HG03354 (cell line): ENCODE measurements around the gene CARD8.
A peak's percentile ranks its signal among the peaks of the same experiment; 100 is the strongest.
"Not testable (repeated sequence)": the region's sequence is repeated elsewhere in the genome, so short reads cannot be mapped to it uniquely, and the experiment has no call there.

ENCODE experiments used
- ATAC-seq: cut with Tn5 transposase; IDR thresholded peaks from one replicate; pipeline ENCODE4 v1.9.1; 2021; ENCODE audit warnings: mild to moderate bottlenecking; ENCODE audit not compliant: unreplicated experiment, poor library complexity, severe bottlenecking

Gene CARD8

GRCh38 chr19:48269617-48270026 is 13.9 kb upstream of the CARD8 start:
- ATAC-seq = not testable (repeated sequence)

- ATAC-seq = not testable (repeated sequence)
These were observed 9.6 kb upstream of the CARD8 start for GRCh38 chr19:48265326-48265725.

- not testable (repeated sequence) for ATAC-seq
These were observed 4.6 kb upstream of the CARD8 start for GRCh38 chr19:48260359-48260714.

- not testable (repeated sequence) for ATAC-seq
These were observed 3.3 kb upstream of the CARD8 start for GRCh38 chr19:48258992-48259391.

GRCh38 chr19:48258350-48258749 is 2.6 kb upstream of the CARD8 start:
- no peak for ATAC-seq

- ATAC-seq = no peak
These were observed 1.2 kb downstream of the CARD8 start for GRCh38 chr19:48254529-48254970.

GRCh38 chr19:48253999-48254398 is 1.7 kb downstream of the CARD8 start:
- ATAC-seq = no peak

- no peak for ATAC-seq
These were observed 3.1 kb downstream of the CARD8 start for GRCh38 chr19:48252609-48253008.

GRCh38 chr19:48250290-48251025 is 5.3 kb downstream of the CARD8 start:
- ATAC-seq = no peak

- ATAC-seq = peak; percentile 81
These were observed 6.2 kb downstream of the CARD8 start for GRCh38 chr19:48249502-48250014.

- no peak for ATAC-seq
These were observed 7.5 kb downstream of the CARD8 start for GRCh38 chr19:48248081-48248833.

GRCh38 chr19:48247212-48247611 is 8.5 kb downstream of the CARD8 start:
- ATAC-seq = no peak

GRCh38 chr19:48246101-48246500 is 9.6 kb downstream of the CARD8 start:
- no peak for ATAC-seq

- no peak for ATAC-seq
These were observed 11.4 kb downstream of the CARD8 start for GRCh38 chr19:48244281-48244680.

GRCh38 chr19:48241771-48242170 is 13.9 kb downstream of the CARD8 start:
- ATAC-seq = not testable (repeated sequence)

GRCh38 chr19:48239582-48240141 is 16.1 kb downstream of the CARD8 start:
- no peak for ATAC-seq

GRCh38 chr19:48239120-48239519 is 16.6 kb downstream of the CARD8 start:
- no peak for ATAC-seq

GRCh38 chr19:48237057-48237456 is 18.7 kb downstream of the CARD8 start:
- no peak for ATAC-seq

- ATAC-seq = no peak
These were observed 25.1 kb downstream of the CARD8 start for GRCh38 chr19:48230555-48231129.

GRCh38 chr19:48221628-48222027 is 34.1 kb downstream of the CARD8 start:
- ATAC-seq = no peak
